Neuronal stem cell (in vitro differentiated cells): ENCODE data around the gene KRTAP12-4. TPM values are rescaled to one million over a fixed set of nuclear protein-coding genes. Genes with fewer than 3 reads are reported as not detected.

Experiments
- DNase-seq: peaks from one replicate; pipeline ENCODE4 v3.0.0-alpha.2; 2013; ENCODE audit warnings: low spot score
- H2AFZ ChIP-seq: one replicate; pipeline ENCODE4 v1.6.1; 2013; ENCODE audit warnings: mild to moderate bottlenecking, low read length, inconsistent platforms
- H2AK5ac ChIP-seq: 2 replicates; pipeline ENCODE4 v1.6.1; 2013; ENCODE audit warnings: low read depth, mild to moderate bottlenecking, inconsistent platforms, low read length, moderate library complexity, mixed read lengths
- H2BK120ac ChIP-seq: 2 replicates; pipeline ENCODE4 v1.6.1; 2013; ENCODE audit warnings: low read depth, mild to moderate bottlenecking, inconsistent platforms, low read length, moderate library complexity, mixed read lengths
- H2BK12ac ChIP-seq: one replicate; pipeline ENCODE4 v1.6.1; 2013; ENCODE audit warnings: low read length, inconsistent platforms
- H2BK15ac ChIP-seq: 2 replicates; pipeline ENCODE4 v1.6.1; 2013; ENCODE audit warnings: mild to moderate bottlenecking, low read length, inconsistent platforms, mixed read lengths
- H2BK5ac ChIP-seq: one replicate; pipeline ENCODE4 v1.6.1; 2013; ENCODE audit warnings: inconsistent platforms, mild to moderate bottlenecking, low read length, moderate library complexity
- H3K14ac ChIP-seq: one replicate; pipeline ENCODE4 v1.6.1; 2013; ENCODE audit warnings: low read length, inconsistent platforms
- H3K18ac ChIP-seq: 2 replicates; pipeline ENCODE4 v1.6.1; 2013; ENCODE audit warnings: low read length, inconsistent platforms
- H3K23ac ChIP-seq: 2 replicates; pipeline ENCODE4 v1.6.1; 2013; ENCODE audit warnings: low read depth, mild to moderate bottlenecking, mixed read lengths, low read length, inconsistent platforms; ENCODE audit not compliant: poor library complexity
- H3K27ac ChIP-seq: replicated peaks from 3 replicates; pipeline ENCODE4 v1.5.1; 2013; ENCODE audit warnings: low read length, inconsistent platforms
- H3K27me3 ChIP-seq, 3 experiments: 2 replicates each; pipeline ENCODE4 v1.6.1; 2013; ENCODE audit warnings: low read length in 3 of 3, mild to moderate bottlenecking in 2 of 3, inconsistent platforms in 1 of 3, low read depth in 1 of 3, mixed read lengths in 1 of 3, moderate library complexity in 1 of 3; ENCODE audit not compliant: control insufficient read depth in 3 of 3, insufficient read depth in 3 of 3
- H3K36me3 ChIP-seq, 2 donors: replicated peaks in 1 of 2; 2 replicates each; pipeline ENCODE4 v1.6.1; 2013; ENCODE audit warnings: low read length in 2 of 2; ENCODE audit not compliant: control insufficient read depth in 2 of 2, insufficient read depth in 2 of 2
- H3K4ac ChIP-seq: 2 replicates; pipeline ENCODE4 v1.6.1; 2013; ENCODE audit warnings: inconsistent platforms, mild to moderate bottlenecking, low read length, moderate library complexity
- H3K4me1 ChIP-seq, 2 donors: 1 replicate in 1 of 2; 2 replicates in 1 of 2; pipeline ENCODE4 v1.6.1; 2013; ENCODE audit warnings: low read length in 2 of 2, low read depth in 1 of 2; ENCODE audit not compliant: control insufficient read depth in 2 of 2, insufficient read depth in 1 of 2
- H3K4me2 ChIP-seq: one replicate; pipeline ENCODE4 v1.6.1; 2013; ENCODE audit warnings: mild to moderate bottlenecking, low read length, inconsistent platforms; ENCODE audit not compliant: insufficient read depth, poor library complexity, severe bottlenecking
- H3K4me3 ChIP-seq, 2 donors: 2 replicates each; pipeline ENCODE4 v1.5.1; 2013; ENCODE audit warnings: low read length in 2 of 2, mild to moderate bottlenecking in 2 of 2, inconsistent platforms in 1 of 2, moderate library complexity in 1 of 2
- H3K79me1 ChIP-seq: one replicate; pipeline ENCODE4 v1.6.1; 2013; ENCODE audit warnings: low read depth, mild to moderate bottlenecking, inconsistent platforms, low read length, moderate library complexity
- H3K9ac ChIP-seq: one replicate; pipeline ENCODE4 v1.6.1; 2013; ENCODE audit warnings: mild to moderate bottlenecking, low read depth, low read length, inconsistent platforms; ENCODE audit not compliant: poor library complexity
- H3K9me3 ChIP-seq, 2 donors: replicated peaks in 1 of 2; 2 replicates each; pipeline versions ENCODE3 to v1.6.1; 2013; ENCODE audit warnings: low read length in 2 of 2, mild to moderate bottlenecking in 2 of 2, inconsistent platforms in 1 of 2, low read depth in 1 of 2, mixed read lengths in 1 of 2, moderate library complexity in 1 of 2; ENCODE audit not compliant: control insufficient read depth in 2 of 2, insufficient read depth in 1 of 2
- H4K8ac ChIP-seq: one replicate; pipeline ENCODE4 v1.6.1; 2013; ENCODE audit warnings: low read depth, mild to moderate bottlenecking, inconsistent platforms, low read length, moderate library complexity
- H4K91ac ChIP-seq: one replicate; pipeline ENCODE4 v1.6.1; 2013; ENCODE audit warnings: low read length, low read depth, mild to moderate bottlenecking, inconsistent platforms; ENCODE audit not compliant: poor library complexity
- WGBS, 2 donors: extraction: QIAGEN DNeasy Blood & Tissue Kit; methylation state at CpG; one replicate each; pipeline ENCODE4 v1.1.7; 2013; ENCODE audit warnings: missing lambda C conversion rate in 2 of 2, mixed read lengths in 1 of 2; ENCODE audit not compliant: insufficient read length in 2 of 2, insufficient replicate concordance in 1 of 2; ENCODE audit errors: extremely low coverage in 2 of 2; 5-methylcytosine and 5-hydroxymethylcytosine counted together
- polyA plus RNA-seq, 2 experiments: library from polyadenylated mRNA; stranded (reverse); fragments of 200-250 nt; gene quantifications; one replicate each; pipeline ENCODE4 v1.2.3, GENCODE V29; 2013

Gene KRTAP12-4
- not detected for polyA plus RNA-seq (2013, experiment 1 of 2)
- polyA plus RNA-seq (2013, experiment 2 of 2) = not detected

GRCh38 chr21:44654576-44655175, at the start of gene KRTAP12-4:
Gene KRTAP12-4 (minus strand): TSS chr21:44654659. CDS start chr21:44654614, 45 bp downstream.
- no peaks in the 10 kb centered on the region for H3K36me3 ChIP-seq

GRCh38 chr21:44703731-44704635, 49.5 kb upstream of the KRTAP12-4 start:
- H2AK5ac ChIP-seq = peak overlapping the region; percentile 8
- peaks cover 3% of the 10 kb centered on the region for H3K79me1 ChIP-seq
- peaks cover 15 to 21% of the 10 kb centered on the region in 2 donors for H3K4me1 ChIP-seq
- no peak overlapping the region for H2AFZ ChIP-seq
- peak overlapping the region; percentile 91 for H2BK120ac ChIP-seq
- H3K9me3 ChIP-seq = peaks cover 0 to 6% of the 10 kb centered on the region in 2 donors
- H3K9ac ChIP-seq = no peak overlapping the region
- no peak overlapping the region for H3K4me2 ChIP-seq
- no peak overlapping the region for H4K8ac ChIP-seq
- H3K18ac ChIP-seq = peak overlapping the region; percentile 13
- no peak overlapping the region for H4K91ac ChIP-seq
- H2BK15ac ChIP-seq = no peak overlapping the region
- WGBS, 2 donors = no CpG with 5 or more reads among the region's 13 CpGs
- H2BK12ac ChIP-seq = no peak overlapping the region
- no peak overlapping the region for H3K4me3 ChIP-seq
- no peaks in the 10 kb centered on the region for H3K36me3 ChIP-seq
- H3K4ac ChIP-seq = no peak overlapping the region
- H3K14ac ChIP-seq = no peak overlapping the region
- no peak overlapping the region for H3K27ac ChIP-seq
- H2BK5ac ChIP-seq = peak overlapping the region; percentile 5
- no peak for DNase-seq
- peaks cover 28 to 85% (median 45%) of the 10 kb centered on the region in 3 experiments for H3K27me3 ChIP-seq
- peak overlapping the region; percentile 65 for H3K23ac ChIP-seq

More at GRCh38 chr21:44654576-44655175, at the start of gene KRTAP12-4:
- no peak within 1 kb of the TSS for H4K91ac ChIP-seq
- H2AFZ ChIP-seq = no peak within 1 kb of the TSS
- peak within 1 kb of the TSS; percentile 31 for H3K18ac ChIP-seq
- no peak for DNase-seq
- peak within 1 kb of the TSS; percentile 59 for H2BK12ac ChIP-seq
- peak within 1 kb of the TSS; percentile 79 for H3K14ac ChIP-seq
- H3K23ac ChIP-seq = no peak within 1 kb of the TSS
- H3K4me1 ChIP-seq = peaks cover 0 to 2% of the 10 kb centered on the region in 2 donors
- no peaks in the 10 kb centered on the region for H3K27me3 ChIP-seq
- no peak within 1 kb of the TSS for H3K4me3 ChIP-seq
- no peak within 1 kb of the TSS for H3K9ac ChIP-seq
- H2BK15ac ChIP-seq = peak within 1 kb of the TSS; percentile 77
- H3K4ac ChIP-seq = no peak within 1 kb of the TSS
- WGBS, 2 donors = no CpG with 5 or more reads among the region's 9 CpGs
- no peaks in the 10 kb centered on the region for H3K79me1 ChIP-seq
- no peak within 1 kb of the TSS for H3K27ac ChIP-seq
- H2AK5ac ChIP-seq = peak within 1 kb of the TSS; percentile 66
- peak within 1 kb of the TSS; percentile 44 for H2BK120ac ChIP-seq
- no peak within 1 kb of the TSS for H2BK5ac ChIP-seq
- no peak within 1 kb of the TSS for H4K8ac ChIP-seq
- peaks cover 0 to 6% of the 10 kb centered on the region in 2 donors for H3K9me3 ChIP-seq
- no peak within 1 kb of the TSS for H3K4me2 ChIP-seq

- Histone ChIP-seq H4K91ac (no peak overlapping the region), H3K27ac (no peak overlapping the region), H3K14ac (peak overlapping the region; percentile 84), H2BK15ac (peak overlapping the region; percentile 97), H4K8ac (no peak overlapping the region), H2BK5ac (peak overlapping the region; percentile 5), H3K36me3 (no peaks in the 10 kb centered on the region), H3K18ac (peak overlapping the region; percentile 89), H3K79me1 (peaks cover 3% of the 10 kb centered on the region), H3K23ac (peak overlapping the region; percentile 65), H3K4me2 (no peak overlapping the region), H2BK12ac (no peak overlapping the region), H3K4ac (no peak overlapping the region), H2AK5ac (peak overlapping the region; percentile 94), H2AFZ (no peak overlapping the region), H3K4me3 (no peak overlapping the region), H2BK120ac (peak overlapping the region; percentile 91), H3K9ac (no peak overlapping the region), H3K27me3 (peaks cover 20 to 81% (median 36%) of the 10 kb centered on the region in 3 experiments), H3K4me1 (peaks cover 12 to 17% of the 10 kb centered on the region in 2 donors), H3K9me3 (peaks cover 0 to 6% of the 10 kb centered on the region in 2 donors)
- DNase-seq = no peak
- WGBS, 2 donors = no CpG with 5 or more reads among the region's 16 CpGs
Measured at GRCh38 chr21:44702973-44703730, 48.7 kb upstream of the KRTAP12-4 start.
